BE2C (cell line): ENCODE results near the gene TCF3.

Source experiments
- DNase-seq: peaks from one replicate; pipeline ENCODE4 v3.0.0-alpha.2; 2020
- H3K27me3 ChIP-seq: fragments of 250-450 bp; sonication (Bioruptor Pico); 2 replicates; pipeline ENCODE4 v1.5.1; 2020; ENCODE audit warnings: mild to moderate bottlenecking
- H3K36me3 ChIP-seq: fragments of 250-450 bp; sonication (Bioruptor Pico); 2 replicates; pipeline ENCODE4 v1.5.1; 2020; ENCODE audit warnings: mild to moderate bottlenecking
- H3K4me1 ChIP-seq: fragments of 250-450 bp; sonication (Bioruptor Pico); 2 replicates; pipeline ENCODE4 v1.5.1; 2020
- H3K4me3 ChIP-seq: 2 replicates; pipeline ENCODE4 v1.5.1; 2011; ENCODE audit warnings: low read depth, low read length
- H3K9me3 ChIP-seq: fragments of 250-450 bp; sonication (Bioruptor Pico); 2 replicates; pipeline ENCODE4 v1.5.1; 2020
- CTCF ChIP-seq: IDR thresholded peaks from 2 replicates; pipeline ENCODE4 v1.5.1; 2012; ENCODE audit warnings: mild to moderate bottlenecking, low read depth, low read length

Gene TCF3

GRCh38 chr19:1593501-1593772, 59.0 kb downstream of the TCF3 start:
- Histone ChIP-seq H3K9me3 (no peaks in the 10 kb centered on the region), H3K4me1 (peaks cover 5% of the 10 kb centered on the region), H3K4me3 (peak overlapping the region; percentile 71), H3K36me3 (peaks cover 31% of the 10 kb centered on the region), H3K27me3 (no peaks in the 10 kb centered on the region)
- no peak for DNase-seq
- TF ChIP-seq CTCF: no peak

GRCh38 chr19:1592755-1593500, 59.5 kb downstream of the TCF3 start, which contains the start of gene MBD3:
MBD3 (minus strand) TSS chr19:1592865; CDS start chr19:1592631, 234 bp downstream.
- peak; percentile 97 for DNase-seq
- TF ChIP-seq CTCF: no peak
- no peaks in the 10 kb centered on the region for H3K27me3 ChIP-seq
- H3K4me1 ChIP-seq: peaks cover 5% of the 10 kb centered on the region
- H3K36me3 ChIP-seq: peaks cover 27% of the 10 kb centered on the region
- peak within 1 kb of the TSS; percentile 100 for H3K4me3 ChIP-seq
- H3K9me3 ChIP-seq: no peaks in the 10 kb centered on the region

- Histone ChIP-seq H3K27me3 (no peaks in the 10 kb centered on the region), H3K9me3 (no peaks in the 10 kb centered on the region), H3K4me3 (peak overlapping the region; percentile 100), H3K4me1 (peaks cover 5% of the 10 kb centered on the region), H3K36me3 (peaks cover 20% of the 10 kb centered on the region)
- DNase-seq: peak; percentile 88
- TF ChIP-seq CTCF: no peak
These were observed 60.2 kb downstream of the TCF3 start for GRCh38 chr19:1592024-1592754.

GRCh38 chr19:1591421-1592023, 60.9 kb downstream of the TCF3 start:
- H3K4me3 ChIP-seq: peak overlapping the region; percentile 100
- H3K9me3 ChIP-seq: no peaks in the 10 kb centered on the region
- H3K36me3 ChIP-seq: peaks cover 15% of the 10 kb centered on the region
- H3K4me1 ChIP-seq: peaks cover 5% of the 10 kb centered on the region
- no peak for DNase-seq
- H3K27me3 ChIP-seq: no peaks in the 10 kb centered on the region
- TF ChIP-seq CTCF: no peak

GRCh38 chr19:1590641-1591397, 61.6 kb downstream of the TCF3 start:
- Histone ChIP-seq H3K36me3 (peaks cover 21% of the 10 kb centered on the region), H3K27me3 (no peaks in the 10 kb centered on the region), H3K4me3 (peak overlapping the region; percentile 100), H3K9me3 (no peaks in the 10 kb centered on the region), H3K4me1 (peaks cover 5% of the 10 kb centered on the region)
- TF ChIP-seq CTCF: peak; percentile 58
- DNase-seq: peak; percentile 68
